Dermis blood vessel endothelial cell (primary cell): Measurements from ENCODE around the gene FNBP1. TPM values are rescaled to one million over a fixed set of nuclear protein-coding genes. Genes with fewer than 3 reads are reported as not detected.
"Not testable (repeated sequence)": the region's sequence is repeated elsewhere in the genome, so short reads cannot be mapped to it uniquely, and the experiment has no call there.

ENCODE experiments used
- DNase-seq: peaks from one replicate; pipeline ENCODE4 v3.0.0; 2010
- total RNA-seq: library from RNA; depleted of rRNA; stranded (reverse); fragments of >200 nt; gene quantifications from 2 replicates; pipeline ENCODE4 v1.2.3, GENCODE V29; 2014

Gene FNBP1
- total RNA-seq, 1 donor from 2014 or later = 49.5 TPM

DNA sequence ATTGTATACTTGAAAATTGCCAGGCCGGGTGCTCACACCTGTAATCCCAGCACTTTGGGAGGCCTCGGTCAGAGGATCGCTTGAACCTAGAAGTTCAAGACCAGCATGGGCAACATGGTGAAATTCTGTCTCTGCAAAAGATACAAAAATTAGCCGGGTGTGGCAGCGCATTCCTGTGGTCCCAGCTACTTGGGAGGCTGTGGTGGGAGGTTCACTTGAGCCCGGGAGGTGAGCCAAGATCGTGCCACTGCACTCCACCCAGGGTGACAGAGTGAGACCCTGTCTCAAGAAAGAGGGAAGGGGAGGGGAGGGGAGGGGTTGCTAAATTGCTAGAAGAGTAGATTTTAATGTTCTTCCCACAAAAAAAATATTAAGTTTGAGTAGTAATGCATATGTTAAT lies 53.2 kb downstream of the FNBP1 start:
- DNase-seq = no peak

DNA sequence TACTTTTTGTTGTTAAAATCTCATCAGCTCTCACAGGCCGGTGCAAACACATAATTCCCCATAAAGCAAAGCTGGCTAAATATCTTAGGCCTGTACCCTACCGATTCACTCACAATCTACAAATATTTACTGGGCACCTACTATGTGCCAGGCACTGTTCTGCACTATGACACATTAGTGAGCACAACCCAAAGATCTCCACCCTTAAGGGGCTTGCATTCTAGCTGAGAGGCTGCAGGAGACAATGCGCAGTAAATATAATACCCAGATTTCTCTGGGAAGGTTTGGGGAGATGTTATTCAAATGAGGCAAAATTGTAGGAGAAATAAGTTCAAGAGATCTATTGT lies 53.7 kb downstream of the FNBP1 start:
- DNase-seq = no peak

DNA sequence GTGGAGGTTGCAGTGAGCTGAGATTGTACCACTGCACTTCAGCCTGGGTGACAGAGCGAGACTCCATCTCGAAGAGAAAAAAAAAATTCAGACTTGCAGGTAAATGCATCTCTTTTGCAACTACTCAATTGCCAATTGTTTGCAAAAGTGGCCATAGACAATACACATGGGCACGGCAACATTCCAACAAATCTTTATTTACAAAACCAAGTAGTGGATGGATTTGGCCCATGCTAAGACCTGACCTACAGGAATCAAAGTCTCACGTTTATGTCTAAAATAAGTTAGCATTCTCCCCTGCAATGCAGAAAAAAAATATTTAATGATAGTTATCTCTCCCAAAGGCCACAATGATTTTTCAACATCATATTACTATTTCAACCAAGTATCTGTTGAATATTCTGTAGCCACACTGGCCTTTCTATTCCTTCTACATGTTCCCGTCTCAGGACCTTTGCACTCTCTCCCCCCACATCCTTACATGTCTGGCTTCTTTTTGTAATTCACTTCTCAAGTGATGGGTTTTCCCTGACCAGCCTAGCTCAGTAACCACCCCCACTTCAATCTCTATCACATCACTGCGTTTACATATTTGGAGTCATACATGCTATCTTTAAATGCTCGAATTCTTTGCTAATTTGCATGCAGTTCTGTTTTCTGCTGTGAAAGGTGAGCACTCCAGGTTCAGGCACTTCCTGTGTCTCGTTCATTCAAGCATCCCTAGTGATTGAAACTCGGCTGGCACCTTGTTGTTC lies 54.2 kb downstream of the FNBP1 start:
- DNase-seq = no peak

DNA sequence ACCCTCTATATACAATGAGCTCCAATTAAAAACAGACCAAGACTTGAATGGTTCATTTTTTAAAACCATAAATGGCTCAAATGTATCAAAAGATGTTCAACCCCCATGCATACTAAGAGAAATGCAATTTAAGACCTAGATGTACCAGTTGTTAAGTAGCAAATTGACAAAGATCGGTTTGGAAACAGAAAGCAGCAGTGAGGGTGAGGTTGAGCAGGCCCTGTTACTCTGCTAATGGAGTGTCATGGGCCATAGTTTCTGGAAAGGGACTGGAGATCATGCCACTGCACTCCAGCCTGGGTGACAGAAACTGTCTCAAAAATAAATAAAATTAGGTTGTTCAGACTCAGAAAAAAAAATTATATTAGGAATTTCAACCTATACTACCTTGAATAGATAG lies 55.0 kb downstream of the FNBP1 start:
- DNase-seq = no peak

DNA sequence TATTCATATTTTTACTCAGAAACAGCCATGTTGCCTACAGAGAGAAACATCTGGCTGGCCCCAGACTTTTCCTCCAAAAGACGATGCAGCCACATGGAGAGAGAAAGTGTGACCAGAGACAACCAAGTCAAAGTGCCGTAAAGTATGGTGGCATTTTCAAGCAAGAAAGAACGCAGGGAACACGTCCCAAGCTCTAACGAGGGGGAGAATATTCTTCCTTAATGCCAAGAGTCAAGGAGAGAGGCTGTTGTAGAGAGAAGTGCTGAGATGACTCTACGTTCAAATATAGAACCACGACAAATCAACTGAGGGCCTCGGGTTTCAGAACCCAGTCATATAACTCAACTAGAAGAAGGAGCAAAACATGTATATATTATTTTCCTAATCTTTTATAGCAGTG lies 55.9 kb downstream of the FNBP1 start:
- no peak for DNase-seq

DNA sequence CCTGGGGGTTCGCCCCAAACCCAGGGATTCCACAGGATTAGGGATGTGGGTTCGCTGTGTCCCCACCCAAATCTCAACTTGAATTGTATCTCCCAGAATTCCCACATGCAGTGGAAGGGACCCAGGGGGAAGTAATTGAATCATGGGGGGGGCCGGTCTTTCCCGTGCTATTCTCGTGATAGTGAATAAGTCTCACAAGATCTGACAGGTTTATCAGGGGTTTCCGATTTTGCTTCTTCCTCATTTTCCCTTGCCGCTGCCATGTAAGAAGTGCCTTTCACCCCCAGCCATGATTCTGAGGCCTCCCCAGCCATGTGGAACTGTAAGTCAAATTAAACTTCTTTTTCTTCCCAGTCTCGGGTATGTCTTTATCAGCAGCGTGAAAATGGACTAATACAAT lies 58.4 kb downstream of the FNBP1 start:
- not testable (repeated sequence) for DNase-seq

DNA sequence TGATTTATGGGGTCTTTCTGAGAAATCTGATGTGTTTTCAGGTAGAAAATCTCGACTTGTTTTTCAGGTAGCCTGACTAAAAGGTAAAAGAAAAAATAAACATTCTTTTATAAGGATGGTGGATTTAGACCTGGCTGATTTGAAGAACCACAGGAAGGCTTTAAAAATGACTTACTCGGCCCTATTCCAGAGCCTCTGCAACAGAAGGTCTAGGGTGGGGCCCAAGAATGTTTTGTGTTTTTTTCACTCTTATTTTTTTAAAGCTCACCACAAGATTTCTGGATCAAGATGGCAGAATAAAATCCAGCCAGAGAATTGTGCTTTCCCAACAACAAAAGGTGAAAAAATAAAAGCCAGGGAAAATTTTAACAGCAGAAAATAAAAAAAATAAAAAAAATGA lies 59.1 kb downstream of the FNBP1 start:
- DNase-seq = no peak

DNA sequence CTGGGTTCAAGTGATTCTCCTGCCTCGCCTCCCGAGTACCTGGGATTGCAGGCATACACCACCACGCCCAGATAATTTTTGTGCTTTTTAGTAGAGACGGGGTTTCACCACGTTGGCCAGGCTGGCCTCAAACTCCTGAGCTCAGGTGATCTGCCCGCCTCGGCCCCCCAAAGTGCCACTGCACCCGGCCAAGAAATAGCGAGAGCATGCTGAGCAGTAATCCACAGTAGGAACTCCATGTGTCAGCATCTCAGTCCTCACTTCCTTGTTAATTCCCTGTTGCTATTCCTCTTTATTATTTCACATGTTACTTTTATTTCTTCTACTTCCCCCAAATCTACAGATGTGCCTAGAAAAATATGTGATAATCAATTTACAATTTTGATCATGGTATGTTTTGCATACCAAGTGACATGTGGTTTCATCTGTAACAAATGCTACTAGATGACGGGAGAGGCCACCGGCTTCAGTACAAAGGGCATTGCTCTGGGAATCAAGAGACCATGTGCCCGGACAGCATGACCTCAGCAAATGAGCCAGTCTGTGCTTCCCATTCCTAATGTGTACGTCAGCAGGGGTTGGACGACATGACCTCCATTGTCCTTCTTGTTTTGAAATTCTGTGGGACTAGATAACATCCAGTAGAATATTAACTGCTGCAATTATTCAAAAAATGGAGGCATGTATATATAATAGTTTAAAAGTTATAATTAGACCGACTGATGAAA lies 61.6 kb downstream of the FNBP1 start:
- peak; percentile 91 for DNase-seq

DNA sequence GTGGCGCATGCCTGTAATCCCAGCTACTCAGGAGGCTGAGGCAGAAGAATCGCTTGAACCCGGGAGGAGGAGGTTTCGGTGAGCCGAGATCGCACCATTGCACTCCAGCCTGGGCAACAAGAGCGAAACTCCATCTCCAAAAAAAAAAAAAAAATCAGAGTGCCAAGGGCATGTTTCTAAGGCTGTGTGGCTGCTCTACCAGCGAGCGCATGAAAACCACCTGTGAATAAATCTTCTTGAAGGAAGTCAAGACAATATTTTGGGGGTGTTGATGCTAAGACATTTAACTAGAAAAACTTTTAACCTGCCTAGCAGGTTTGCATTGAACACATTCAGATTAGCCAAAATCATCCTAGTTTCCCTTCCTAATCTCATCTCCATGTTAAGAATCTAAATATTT lies 62.8 kb downstream of the FNBP1 start:
- DNase-seq = not testable (repeated sequence)

DNA sequence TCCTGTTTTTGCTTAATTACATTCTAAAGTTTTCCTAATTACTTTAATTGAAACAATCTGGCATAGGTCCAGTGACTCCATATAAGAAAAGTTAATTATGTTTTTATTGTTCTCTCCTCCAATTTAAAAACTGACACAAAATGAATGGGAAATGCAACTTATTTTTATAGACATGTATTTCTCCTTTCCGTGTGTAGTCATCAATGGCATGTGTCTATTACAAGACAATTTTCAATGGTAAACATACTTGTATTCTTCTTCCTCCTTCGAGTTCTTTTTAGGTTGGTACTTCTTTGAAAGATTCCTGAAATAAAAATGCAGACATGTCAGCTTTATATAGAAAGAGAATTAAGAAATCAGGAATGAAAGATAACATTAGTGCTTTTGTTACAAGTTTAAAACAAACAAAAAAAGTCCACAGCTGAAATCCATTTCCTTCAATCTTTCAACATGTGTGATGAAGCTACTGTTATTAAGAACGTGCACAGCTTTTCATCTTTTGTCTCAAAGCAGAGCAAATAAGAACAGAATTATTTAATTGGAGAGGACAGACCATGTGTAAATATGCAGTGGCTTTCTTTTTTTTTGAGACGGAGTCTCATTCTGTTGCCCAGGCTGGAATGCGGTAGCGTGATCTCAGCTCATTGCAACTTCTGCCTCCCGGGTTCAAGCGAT lies 63.8 kb downstream of the FNBP1 start:
- DNase-seq = no peak

DNA sequence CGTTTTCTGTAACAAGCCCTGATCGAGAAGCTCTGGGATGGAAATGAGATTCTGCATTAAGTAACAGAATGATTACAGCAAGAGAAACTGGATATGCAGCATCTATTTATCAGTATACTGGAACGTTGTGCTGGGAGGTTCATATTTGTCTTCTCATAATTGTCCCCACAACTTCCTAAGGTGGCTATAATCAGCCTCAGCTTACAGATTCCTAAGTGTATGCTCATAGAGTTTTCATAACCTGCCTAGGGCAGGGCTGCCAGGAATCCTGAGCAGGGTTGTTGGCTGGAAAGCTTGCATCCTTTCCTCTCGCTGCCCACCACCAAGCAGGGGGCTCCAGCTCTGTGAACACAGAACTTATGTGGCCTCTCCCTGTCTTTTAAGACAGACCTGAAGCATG lies 70.2 kb downstream of the FNBP1 start:
- DNase-seq = no peak

DNA sequence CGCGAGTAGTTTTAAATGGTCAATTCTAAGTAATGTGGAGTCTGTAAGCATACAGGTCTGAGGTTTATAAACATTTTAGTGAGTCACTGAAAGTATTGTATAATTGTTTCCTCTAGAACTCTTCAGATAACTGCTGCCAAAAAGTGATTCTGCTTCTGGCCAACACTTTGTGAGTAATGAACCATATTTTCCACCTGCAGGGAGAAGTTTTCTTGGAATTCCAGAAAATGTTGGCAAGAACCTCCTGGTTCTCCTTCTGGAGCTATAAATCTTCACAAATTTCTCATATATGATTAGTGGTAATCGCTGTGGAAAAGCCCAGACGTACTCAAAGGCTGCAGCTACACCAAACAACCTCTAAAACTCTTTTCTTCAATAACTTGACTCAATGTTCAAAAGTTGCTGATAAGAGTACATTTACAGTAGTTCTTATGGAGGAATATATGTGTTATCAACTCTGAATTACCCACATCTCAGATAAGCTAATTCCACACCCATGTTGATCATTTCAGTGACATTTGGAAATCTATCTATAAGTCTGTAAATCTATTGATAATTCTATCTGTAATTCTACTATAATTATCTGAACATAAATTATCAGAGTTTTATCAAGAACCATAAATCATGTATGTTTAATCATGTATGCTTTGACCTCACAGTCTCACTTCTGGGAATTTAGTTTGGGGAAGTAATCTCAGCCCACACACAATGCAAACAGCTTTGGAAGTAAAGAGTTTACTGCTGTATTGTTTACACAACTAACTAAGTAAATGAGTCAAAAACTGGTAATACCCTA lies 74.1 kb downstream of the FNBP1 start:
- DNase-seq = peak; percentile 94

DNA sequence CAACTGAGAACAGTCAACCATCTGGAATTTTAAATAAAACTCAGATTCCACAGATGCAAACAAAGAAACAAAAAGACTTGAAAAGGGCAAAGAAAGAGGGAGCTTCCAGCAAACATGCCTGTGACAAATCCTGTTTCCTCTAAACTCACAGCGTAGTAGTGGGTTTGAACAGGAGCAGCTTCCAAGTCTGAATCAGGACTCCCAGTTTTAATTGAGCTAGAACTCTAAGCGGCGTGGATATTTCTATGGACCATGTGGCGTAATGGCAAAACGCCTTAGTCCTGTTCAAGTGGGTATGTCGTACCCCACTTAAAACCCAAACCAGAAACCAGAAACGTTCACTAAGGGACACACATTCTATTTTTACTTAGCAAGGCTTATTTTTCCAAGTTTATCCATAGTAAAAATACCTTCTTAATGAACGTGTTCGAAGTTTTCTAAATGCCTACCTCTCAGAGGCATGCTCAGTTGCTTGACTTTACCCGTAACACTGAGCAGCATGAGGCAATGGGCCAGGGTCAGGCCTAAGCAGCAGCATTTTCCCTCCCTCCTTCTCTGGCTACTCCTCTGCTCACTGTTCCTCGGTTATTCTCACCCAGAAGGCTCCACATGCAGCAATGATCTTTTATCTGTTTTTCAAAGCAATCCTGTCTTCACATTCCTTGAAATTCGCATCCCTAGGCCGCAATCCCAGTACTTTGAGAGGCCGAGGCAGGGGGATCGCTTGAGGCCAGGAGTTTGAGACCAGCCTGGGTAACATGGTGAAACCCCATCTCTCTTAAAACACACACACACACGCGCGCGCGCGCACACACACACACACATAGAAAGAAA lies 77.9 kb downstream of the FNBP1 start:
- peak; percentile 47 for DNase-seq

DNA sequence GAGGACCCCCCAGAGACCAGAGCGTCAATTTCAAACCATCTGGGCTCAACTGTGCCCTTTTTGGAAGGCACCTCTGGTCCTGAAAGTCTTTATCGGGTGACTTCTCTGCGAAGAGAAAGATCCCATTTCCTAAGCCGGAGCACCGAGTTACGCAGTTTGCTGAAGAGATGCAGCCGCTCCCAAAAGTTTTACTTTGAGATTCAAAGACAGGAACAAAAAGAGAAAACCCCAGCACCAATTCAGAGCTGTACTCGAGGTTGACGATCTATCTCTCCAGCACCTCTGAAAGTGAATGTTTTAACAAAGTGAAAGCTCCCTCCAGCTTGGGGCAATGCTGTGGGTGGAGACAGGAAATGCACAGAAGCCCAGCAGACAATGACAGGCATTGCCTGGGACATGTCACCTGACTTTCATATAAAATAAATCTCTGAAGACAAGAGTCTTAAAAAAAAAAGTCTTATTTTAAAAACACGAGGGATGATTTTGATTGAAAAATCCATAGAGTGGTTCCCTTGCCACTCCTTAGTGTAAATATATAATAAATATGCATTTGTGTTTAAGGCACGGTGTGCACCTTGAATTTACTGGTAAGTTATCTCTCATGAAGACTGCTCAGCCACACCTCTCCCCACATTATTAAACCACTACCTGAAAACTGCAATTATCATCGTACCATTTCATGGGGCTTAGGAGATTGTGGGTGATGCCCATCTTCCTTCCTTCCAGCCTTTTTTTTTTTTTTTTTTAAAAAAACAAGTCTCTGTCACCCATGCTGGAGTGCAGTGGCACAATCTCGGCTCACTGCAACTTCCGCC lies 79.9 kb downstream of the FNBP1 start:
- DNase-seq = peak; percentile 75

DNA sequence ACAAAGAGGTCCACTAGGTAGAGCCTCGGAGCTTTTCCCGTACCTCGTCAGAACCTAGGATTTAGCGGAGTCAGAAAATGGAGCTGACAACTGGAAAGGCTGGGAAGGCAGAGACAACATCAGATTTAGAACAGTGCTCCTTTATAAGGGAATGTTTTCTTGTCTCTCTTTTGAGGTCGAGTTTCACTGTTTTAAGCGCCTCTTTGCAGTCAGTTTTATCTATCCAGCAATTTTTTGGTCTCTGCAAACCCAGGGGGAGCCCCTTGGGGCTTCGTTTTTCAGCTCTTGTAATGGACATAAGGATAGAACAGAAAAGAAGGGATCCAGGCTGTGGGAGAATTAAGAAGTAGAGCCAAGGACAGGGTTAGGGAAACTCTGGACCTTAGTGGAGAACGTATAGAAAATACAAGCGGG lies 80.5 kb downstream of the FNBP1 start:
- DNase-seq = no peak

DNA sequence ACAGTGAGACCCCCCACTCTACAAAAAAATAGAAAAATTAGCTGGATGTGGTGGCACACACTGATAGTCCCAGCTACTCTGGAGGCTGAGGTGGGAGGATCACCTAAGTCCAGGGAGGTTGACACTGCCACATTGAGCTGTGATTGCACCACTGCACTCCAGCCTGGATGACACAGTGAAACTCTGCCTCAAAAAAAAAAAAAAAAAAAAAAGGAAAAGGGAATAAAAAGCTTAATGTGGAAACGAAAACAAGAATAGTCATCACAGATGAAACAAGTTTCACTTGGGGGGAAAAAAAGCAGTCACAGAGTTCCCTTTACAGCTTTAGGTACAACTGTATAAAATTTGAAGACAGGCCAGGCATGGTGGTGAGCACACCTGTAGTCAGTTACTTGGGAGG lies 84.2 kb downstream of the FNBP1 start:
- no peak for DNase-seq

DNA sequence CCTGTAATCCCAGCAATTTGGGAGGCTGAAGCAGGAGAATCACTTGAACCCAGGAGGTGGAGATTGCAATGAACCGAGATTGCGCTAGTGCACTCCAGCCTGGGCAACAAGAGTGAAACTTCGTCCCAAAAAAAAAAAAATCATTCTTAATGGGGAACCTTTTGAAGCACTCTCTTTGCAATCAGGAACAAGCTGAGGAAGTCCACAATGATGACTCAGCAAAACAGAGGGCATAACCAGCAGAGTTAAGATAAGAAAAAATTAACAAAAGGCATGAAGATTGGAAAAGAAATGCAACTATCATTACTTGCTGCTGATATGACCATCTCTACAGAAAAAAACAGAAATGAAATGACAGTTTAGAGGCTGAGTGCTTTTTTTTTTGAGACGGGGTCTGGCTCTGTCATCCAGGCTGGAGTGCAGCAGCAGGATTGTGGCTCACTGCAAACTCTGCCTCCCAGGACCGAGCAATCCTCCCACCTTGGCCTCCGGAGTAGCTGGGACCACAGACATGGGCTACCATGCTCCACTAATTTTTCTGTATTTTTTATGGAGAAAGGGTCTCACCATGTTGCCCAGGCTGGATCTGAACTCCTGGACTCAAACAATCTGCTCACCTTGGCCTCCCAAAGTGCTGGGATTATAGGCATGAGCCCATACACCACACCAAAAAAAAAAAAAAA lies 88.0 kb downstream of the FNBP1 start:
- DNase-seq = peak; percentile 33

DNA sequence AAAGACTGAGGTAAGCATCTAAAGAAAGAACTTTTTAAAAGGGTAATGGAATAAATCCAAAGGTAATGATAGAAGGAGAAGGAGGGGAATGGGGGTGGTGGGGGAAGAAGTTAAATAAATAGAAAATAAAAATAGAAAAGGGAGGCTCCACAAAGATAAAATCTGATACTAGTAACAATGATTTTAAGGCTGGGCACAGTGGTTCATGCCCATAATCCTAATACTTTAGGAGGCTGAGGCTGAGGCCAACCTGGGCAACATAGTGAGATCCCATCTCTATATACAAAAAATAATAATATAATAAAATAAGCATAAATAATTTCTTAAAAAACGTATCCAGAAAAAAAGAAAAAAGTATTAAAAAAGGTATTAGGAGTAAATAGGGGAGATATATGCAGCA lies 89.3 kb downstream of the FNBP1 start:
- DNase-seq = no peak

DNA sequence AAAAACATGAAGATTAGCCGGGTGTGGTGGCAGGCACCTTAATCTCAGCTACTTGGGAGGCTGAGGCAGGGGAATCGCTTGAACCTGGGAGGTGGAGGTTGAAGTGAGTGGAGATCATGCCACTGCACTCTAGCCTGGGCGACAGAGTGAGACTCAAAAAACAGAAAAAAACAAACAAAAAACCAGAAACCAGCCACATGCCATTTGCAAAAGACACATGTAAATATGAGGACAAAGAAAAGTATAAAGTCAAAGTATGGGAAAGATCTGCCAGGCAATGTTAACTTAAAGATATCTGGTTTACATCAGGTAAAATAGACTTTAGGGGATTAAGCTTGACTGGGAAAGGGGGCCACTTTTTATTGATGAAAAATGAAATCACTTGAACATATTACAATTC lies 90.7 kb downstream of the FNBP1 start:
- no peak for DNase-seq

DNA sequence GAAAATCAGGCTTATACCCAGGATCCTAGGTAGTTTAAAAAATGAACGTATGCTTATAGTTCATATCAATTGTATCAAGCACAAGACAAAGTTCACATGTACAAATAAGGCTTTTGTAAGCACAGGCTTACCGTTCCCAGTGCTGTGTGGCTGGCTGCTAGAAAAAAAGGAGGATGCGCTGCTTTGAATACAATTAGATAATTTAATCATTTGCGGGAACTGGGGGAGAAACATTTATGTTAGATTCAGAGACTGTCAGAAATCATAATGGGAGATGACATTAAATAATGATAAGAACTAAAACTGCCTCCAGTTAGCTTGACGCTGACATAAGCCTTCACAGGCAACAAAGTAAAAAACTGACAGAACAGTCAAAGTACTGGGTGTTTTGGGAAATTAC lies 93.2 kb downstream of the FNBP1 start:
- DNase-seq = no peak

DNA sequence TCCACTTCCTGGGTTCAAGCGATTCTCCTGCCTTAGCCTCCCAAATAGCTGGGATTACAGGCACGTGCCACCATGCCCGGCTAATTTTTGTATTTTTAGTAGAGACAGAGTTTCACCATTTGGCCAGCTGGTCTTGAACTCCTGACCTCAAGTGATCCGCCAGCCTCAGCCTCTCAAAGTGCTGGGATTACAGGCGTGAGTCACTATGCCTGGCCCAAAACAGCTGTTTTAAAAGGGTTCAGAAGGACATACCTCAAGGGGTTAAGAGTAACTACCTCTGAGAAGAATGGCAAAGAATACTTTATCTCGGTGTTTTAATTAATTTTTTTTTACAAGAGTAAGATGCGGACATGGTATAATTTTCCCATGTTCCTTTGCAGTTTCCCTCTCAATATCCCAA lies 94.4 kb downstream of the FNBP1 start:
- DNase-seq = not testable (repeated sequence)
